GM18499 (cell line): Measurements from ENCODE around the gene PSMF1.

Experiments
- ATAC-seq: cut with Tn5 transposase; IDR thresholded peaks from one replicate; pipeline ENCODE4 v1.9.1; 2021; ENCODE audit warnings: moderate number of reproducible peaks; ENCODE audit not compliant: insufficient read depth, unreplicated experiment

Gene PSMF1

DNA sequence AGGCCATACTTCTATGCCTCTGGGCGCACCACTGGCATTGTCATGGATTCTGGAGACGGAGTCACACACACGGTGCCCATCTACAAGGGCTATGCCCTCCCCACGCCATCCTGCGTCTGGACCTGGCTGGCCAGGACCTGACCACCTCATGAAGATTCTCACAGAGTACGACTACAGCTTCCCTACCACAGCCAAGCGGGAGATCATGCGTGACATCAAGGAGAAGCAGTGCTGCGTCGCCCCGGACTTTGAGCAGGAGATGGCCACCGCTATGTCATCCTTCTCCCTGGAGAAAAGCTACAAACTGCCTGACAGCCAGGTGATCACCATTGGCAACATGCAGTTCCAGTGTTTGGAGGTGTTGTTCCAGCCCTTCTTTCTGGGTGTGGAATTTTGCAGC is 42.6 kb downstream of the PSMF1 start:
- ATAC-seq: no peak

- no peak for ATAC-seq
These were observed 44.7 kb downstream of the PSMF1 start for GRCh38 chr20:1163105-1163504.

DNA sequence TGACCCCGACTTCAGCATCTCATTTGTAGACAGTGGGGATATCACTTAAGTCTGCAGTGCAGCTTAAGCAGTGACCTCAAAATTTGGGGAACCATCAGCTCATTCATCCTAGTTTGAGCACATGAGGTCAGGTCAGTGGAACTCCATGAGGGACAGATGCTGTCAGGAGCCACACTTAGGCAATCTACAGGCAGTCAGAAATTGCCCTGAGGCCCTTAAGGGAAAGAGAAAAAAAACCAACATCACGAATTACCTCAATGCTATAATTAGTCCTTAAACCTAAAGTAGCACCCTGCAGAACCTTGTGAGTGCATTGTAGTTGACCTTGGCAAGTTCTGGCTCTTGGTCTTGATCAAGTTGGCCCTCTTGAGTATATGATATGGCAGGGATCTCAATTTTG is 45.3 kb downstream of the PSMF1 start:
- ATAC-seq: no peak

DNA sequence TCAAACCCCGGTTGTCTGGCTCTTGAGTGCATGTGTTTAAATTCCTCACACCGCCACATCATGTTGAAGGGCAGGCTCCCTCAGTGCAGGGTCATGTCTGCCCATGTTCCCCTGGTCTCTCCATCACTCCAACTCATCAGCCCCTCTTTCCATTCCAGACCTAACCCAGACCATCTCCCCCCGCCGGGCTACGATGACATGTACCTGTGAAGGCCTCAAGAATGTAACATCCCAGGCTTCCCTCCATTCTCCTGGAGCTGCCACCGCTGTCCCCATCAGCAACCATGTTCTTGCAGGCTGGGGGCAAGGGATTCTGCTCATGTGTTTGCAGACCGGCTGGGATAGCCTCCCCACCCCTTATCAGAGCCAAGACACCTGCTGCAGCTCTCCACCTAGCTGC is 46.5 kb downstream of the PSMF1 start:
- ATAC-seq: no peak

DNA sequence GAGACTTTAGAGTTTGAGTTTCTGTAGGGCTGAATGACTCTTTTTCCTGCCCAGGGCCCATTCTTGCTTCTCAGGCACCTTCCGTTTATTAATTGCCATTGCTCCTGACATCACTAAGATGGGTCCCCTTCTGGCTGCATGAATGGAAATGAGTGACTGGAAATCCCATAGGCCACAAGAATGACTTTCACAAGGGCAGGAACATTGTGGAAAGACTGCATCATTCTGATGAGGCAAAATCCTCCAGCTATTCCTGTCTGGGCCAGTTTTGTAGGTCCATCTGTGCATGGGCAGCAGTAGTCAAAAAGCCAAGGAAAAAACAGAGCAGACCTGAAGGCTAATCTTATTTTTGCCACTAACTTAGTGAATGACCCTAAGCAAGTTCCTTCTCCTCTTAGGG is 47.1 kb downstream of the PSMF1 start:
- ATAC-seq: no peak

GRCh38 chr20:1165941-1166340 is 47.5 kb downstream of the PSMF1 start:
- ATAC-seq: no peak

- ATAC-seq: no peak
These were observed 48.7 kb downstream of the PSMF1 start for GRCh38 chr20:1166948-1167720.

DNA sequence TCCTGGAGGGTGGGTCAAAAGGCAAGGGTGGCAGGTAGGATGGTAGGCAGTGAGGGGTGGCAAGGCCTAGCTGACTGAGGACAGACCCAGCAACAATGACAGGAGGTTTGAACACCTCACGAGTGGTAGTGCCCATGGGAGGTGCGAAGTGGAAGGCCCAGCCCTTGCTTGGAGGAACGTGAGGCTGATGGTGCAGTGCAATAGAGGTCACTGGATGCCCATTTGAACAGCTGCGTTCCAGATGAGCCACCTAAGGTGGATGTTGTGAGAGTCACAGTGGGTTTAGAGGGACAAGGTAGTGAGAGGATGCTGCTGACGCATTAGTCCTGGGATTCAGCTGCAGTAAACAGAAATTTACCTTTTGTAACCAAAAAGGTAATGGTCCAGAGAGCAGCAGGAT is 50.8 kb downstream of the PSMF1 start:
- no peak for ATAC-seq

- no peak for ATAC-seq
These were observed 53.2 kb downstream of the PSMF1 start for GRCh38 chr20:1171461-1172093.

- no peak for ATAC-seq
These were observed 55.3 kb downstream of the PSMF1 start for GRCh38 chr20:1173698-1174097.

DNA sequence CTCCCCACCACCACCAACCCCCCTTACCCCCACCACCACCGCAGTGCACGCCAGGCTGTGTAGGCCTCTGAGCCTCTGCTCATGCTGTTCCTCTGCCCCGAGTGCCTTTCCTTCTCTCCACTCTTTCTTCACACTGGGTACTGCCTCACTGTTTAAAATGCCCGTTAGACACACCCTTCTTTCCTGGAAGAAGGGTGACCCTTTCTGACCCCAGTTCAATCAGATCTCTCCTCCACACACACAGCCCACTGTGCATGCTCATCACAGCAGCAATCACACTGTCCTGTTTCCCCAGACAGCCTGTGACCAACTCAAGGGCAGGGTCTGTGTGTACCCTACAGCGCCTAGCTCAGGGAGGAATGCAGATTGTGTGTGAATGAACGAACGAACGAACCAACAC is 56.4 kb downstream of the PSMF1 start:
- no peak for ATAC-seq

DNA sequence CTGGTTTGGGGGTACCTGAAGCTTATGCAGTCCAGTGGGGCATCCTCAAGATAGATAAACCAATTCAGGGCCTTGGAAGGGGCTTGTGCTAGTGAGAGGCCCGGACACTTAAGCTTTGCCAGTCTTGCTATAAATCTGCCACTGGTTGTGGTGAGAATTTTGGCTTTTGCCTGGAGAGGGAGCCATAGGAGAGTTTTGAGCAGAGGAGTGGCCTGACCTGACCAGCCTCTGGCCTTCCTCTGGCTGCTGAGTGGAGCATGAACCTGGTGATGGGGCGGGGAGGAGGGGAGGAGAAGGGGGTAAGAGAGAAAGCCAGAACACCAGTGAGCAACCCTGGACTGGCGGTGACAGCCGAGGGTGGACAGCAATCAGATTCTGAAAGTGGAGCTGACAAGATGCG is 59.3 kb downstream of the PSMF1 start:
- ATAC-seq: no peak

DNA sequence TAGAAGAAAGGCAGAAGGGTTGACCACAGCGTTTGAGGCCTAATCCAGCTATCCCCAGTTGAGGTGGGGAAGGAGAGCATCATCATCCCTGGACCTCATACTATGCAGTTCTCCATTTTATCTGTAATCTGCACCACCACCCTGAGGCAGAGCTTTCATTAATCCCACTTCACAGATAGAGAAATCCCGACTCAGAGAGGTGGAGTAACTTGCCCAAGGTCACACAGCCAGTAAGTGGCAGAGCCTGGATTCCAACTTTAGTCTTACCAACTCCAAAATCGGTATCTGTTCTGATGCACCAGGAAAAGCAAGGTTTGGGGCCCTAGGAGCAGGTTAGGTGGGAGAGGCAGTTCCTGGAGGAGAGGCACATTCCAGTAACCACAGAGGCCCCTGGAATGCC is 59.7 kb downstream of the PSMF1 start:
- no peak for ATAC-seq

GRCh38 chr20:1178623-1179022 is 60.2 kb downstream of the PSMF1 start:
- ATAC-seq: no peak

GRCh38 chr20:1180949-1181348 is 62.5 kb downstream of the PSMF1 start:
- ATAC-seq: no peak

DNA sequence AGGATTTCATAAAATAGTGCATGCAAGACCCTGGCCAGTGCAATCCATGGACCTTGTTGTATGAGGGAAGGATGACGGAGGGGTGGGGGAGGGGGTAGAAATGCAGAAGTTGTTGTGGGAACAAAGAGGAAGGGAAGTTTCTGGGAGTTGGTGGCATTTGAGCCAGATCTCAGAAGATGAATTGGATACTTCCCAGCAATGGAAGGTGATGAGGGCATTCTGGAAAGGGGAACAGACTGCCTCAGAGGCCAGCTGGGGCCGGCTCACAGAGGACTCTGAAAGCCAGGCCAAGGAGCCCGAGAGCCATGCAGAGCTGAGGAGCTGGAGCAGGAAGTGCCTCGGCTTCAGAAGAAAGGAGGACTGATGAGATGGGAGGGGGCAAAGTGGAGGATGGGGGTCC is 63.7 kb downstream of the PSMF1 start:
- no peak for ATAC-seq

GRCh38 chr20:1183153-1183552 is 64.8 kb downstream of the PSMF1 start:
- no peak for ATAC-seq

DNA sequence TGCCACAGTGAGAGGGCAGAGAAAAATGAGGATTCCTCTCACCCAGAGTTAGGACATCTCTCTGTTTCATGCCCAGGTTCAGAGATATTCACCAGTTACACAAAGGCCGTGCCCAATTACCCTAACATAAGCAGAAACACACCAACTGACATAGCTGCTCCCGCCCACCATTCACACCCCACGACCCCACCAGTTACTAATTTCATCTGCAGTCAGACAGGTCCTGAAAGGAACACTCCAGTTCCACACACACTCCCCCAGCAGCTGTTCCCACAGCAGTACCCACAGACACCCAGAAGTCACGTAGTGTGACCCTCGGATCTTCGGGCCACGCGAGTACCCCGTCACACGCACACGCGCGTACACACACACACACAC is 65.8 kb downstream of the PSMF1 start:
- no peak for ATAC-seq

DNA sequence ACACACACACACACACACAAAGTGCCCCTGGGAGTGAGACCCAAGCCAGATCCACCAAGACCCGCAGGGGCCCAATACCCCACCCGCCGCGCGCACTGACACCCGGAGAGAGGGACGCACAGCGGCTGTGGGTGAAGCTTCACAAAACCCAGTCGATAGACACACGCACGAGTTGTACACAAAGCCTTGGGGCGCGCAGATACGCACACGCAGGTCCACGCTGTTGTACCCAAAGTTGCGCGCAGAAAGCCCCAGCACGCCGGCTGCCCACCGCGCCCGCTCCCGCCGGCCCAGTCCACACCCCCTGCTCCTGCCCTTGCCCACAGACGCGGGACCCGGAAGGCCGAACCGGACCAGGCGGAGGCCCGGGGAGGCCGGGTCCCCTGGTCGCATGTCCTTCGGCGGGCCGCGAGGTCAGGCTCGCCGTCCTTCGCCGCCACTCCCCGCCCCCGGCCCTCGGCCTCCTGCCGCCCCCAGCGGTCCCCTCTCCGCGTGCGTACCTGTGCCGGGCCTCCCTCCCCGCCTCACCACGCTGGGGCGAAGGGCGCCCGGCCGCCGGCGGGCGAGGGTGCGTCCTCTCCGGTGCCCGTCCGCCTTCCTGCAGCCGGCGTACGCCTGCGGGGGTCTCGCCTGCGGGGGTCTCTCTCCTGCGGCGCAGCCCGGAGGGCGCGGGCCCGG is 66.4 kb downstream of the PSMF1 start, which contains the start of gene TMEM74B:
Gene TMEM74B (minus strand): TSS at position 344 of the 678 bp plus-strand sequence. CDS start 1,180 bp downstream, outside the sequence.
- no peak for ATAC-seq

- ATAC-seq: no peak
These were observed 66.9 kb downstream of the PSMF1 start for GRCh38 chr20:1185316-1185741.

GRCh38 chr20:1185790-1186334 is 67.5 kb downstream of the PSMF1 start:
- ATAC-seq: no peak
